Keratinocyte (primary cell): ENCODE results near the gene PLEKHG2. TPM values are rescaled to one million over a fixed set of nuclear protein-coding genes. Genes with fewer than 3 reads are reported as not detected.

ENCODE experiments used
- DNase-seq: peaks from one replicate; pipeline ENCODE4 v3.0.0-alpha.2; 2011; ENCODE audit warnings: low read depth, missing footprints, low spot score
- FAIRE-seq: peaks from 2 replicates; lab custom pipeline; 2011; peaks lifted over from hg19 to GRCh38; lab: Jason Lieb, UNC
- H2AFZ ChIP-seq: 2 replicates; pipeline ENCODE4 v1.6.0; 2012; ENCODE audit warnings: low read length, control low read depth, inconsistent platforms; ENCODE audit not compliant: control insufficient read depth
- H3K27ac ChIP-seq: 2 replicates; pipeline ENCODE4 v1.5.1; 2011; ENCODE audit warnings: low read length; ENCODE audit not compliant: control insufficient read depth, insufficient read depth
- H3K27me3 ChIP-seq: 3 replicates; pipeline ENCODE4 v1.6.0; 2011; ENCODE audit warnings: low read length; ENCODE audit not compliant: control insufficient read depth, insufficient read depth; ENCODE audit errors: extremely low read depth
- H3K36me3 ChIP-seq, 2 experiments: 2 replicates in 1 of 2; 3 replicates in 1 of 2; pipeline ENCODE4 v1.5.1; 2011; ENCODE audit warnings: low read length in 2 of 2, mild to moderate bottlenecking in 1 of 2; ENCODE audit not compliant: control insufficient read depth in 2 of 2, insufficient read depth in 2 of 2; ENCODE audit errors: extremely low read depth in 1 of 2
- H3K4me1 ChIP-seq: 3 replicates; pipeline ENCODE4 v1.5.1; 2011; ENCODE audit warnings: low read length; ENCODE audit not compliant: control insufficient read depth, insufficient read depth; ENCODE audit errors: extremely low read depth
- H3K4me2 ChIP-seq: 3 replicates; pipeline ENCODE4 v1.6.0; 2011; ENCODE audit warnings: low read depth, low read length; ENCODE audit not compliant: control insufficient read depth, insufficient read depth; ENCODE audit errors: extremely low read depth
- H3K4me3 ChIP-seq, 3 experiments: fragments of 200-600 bp in 1 of 3; sonication (generic) in 1 of 3; 2 replicates in 2 of 3; 3 replicates in 1 of 3; pipeline ENCODE4 v1.5.1; 2011 to 2016; ENCODE audit warnings: low read length in 3 of 3, mild to moderate bottlenecking in 3 of 3, control low read depth in 2 of 3, inconsistent platforms in 1 of 3, low read depth in 1 of 3, mixed read lengths in 1 of 3, mixed run types in 1 of 3, moderate library complexity in 1 of 3; ENCODE audit not compliant: control insufficient read depth in 2 of 3, insufficient read depth in 2 of 3; ENCODE audit errors: extremely low read depth in 1 of 3
- H3K79me2 ChIP-seq: 2 replicates; pipeline ENCODE4 v1.6.0; 2012; ENCODE audit warnings: low read length; ENCODE audit not compliant: control insufficient read depth, insufficient read depth
- H3K9ac ChIP-seq: 3 replicates; pipeline ENCODE4 v1.6.0; 2011; ENCODE audit warnings: low read length; ENCODE audit not compliant: control insufficient read depth, insufficient read depth; ENCODE audit errors: extremely low read depth
- H3K9me1 ChIP-seq: 3 replicates; pipeline ENCODE4 v1.6.0; 2011; ENCODE audit warnings: low read length; ENCODE audit not compliant: control insufficient read depth, insufficient read depth; ENCODE audit errors: extremely low read depth
- H3K9me3 ChIP-seq: 2 replicates; pipeline ENCODE4 v1.5.1; 2012; ENCODE audit warnings: low read depth, low read length; ENCODE audit not compliant: control insufficient read depth
- H4K20me1 ChIP-seq: 3 replicates; pipeline ENCODE4 v1.6.0; 2011; ENCODE audit warnings: low read length; ENCODE audit not compliant: control insufficient read depth, insufficient read depth; ENCODE audit errors: extremely low read depth
- EZH2 ChIP-seq: IDR thresholded peaks from one replicate; pipeline ENCODE4 v1.6.1; 2012; ENCODE audit warnings: inconsistent platforms, mild to moderate bottlenecking, low read length, moderate library complexity
- dilution Hi-C: fragments of 300-500 bp; cut with MboI; formaldehyde crosslinking; loops from one replicate; pipeline ENCODE4 v1.7.0; 2020; ENCODE audit warnings: low sequenced_read_pairs; ENCODE audit not compliant: extremely low pct_ligation_motif_present
- polyA plus RNA-seq, 5 experiments: library from polyadenylated mRNA; depleted of rRNA in 3 of 5; stranded (reverse) in 3 of 5; stranded (forward) in 1 of 5; unstranded in 1 of 5; fragments of >200 nt; gene quantifications; 1 replicate in 1 of 5; 2 replicates in 3 of 5; 3 replicates in 1 of 5; pipeline versions ENCODE4 v1.2.1 to v1.2.3, GENCODE V29; 2011 to 2012; ENCODE audit warnings: missing spikeins in 2 of 5, low read depth in 1 of 5, low replicate concordance in 1 of 5
- TF ChIP-seq, protein P1 (sequence below), 3 experiments: IDR thresholded peaks in 1 of 3; conservative IDR thresholded peaks in 1 of 3; optimal IDR thresholded peaks in 1 of 3; 2 replicates in 2 of 3; 3 replicates in 1 of 3; pipeline versions ENCODE3 to v1.5.1; 2011; ENCODE audit warnings: low read length in 3 of 3, mild to moderate bottlenecking in 3 of 3, moderate library complexity in 2 of 3, control low read depth in 1 of 3, inconsistent platforms in 1 of 3; ENCODE audit not compliant: insufficient read depth in 2 of 3; ENCODE audit errors: extremely low read depth in 1 of 3

The PLEKHG2 gene
- polyA plus RNA-seq, 1 donor (not counting 4 experiments of a cell fraction or from before 2014, with no cell fraction given) = 5.2 TPM

- H3K9me3 ChIP-seq = no peaks in the 10 kb centered on the region
- H3K79me2 ChIP-seq = no peaks in the 10 kb centered on the region
- H3K27ac ChIP-seq = peak overlapping the region; percentile 57
- H3K4me1 ChIP-seq = peaks cover 23% of the 10 kb centered on the region
- H3K4me2 ChIP-seq = peak overlapping the region; percentile 46
- H4K20me1 ChIP-seq = no peaks in the 10 kb centered on the region
- dilution Hi-C loops = no loop called here
- H3K36me3 ChIP-seq = peaks cover 11 to 35% of the 10 kb centered on the region in 2 experiments
- DNase-seq = no peak
- peaks cover 3% of the 10 kb centered on the region for H3K9me1 ChIP-seq
- peak overlapping the region; percentile 24 for H3K9ac ChIP-seq
- no peak overlapping the region for H3K4me3 ChIP-seq
- TF ChIP-seq, protein P1, sequence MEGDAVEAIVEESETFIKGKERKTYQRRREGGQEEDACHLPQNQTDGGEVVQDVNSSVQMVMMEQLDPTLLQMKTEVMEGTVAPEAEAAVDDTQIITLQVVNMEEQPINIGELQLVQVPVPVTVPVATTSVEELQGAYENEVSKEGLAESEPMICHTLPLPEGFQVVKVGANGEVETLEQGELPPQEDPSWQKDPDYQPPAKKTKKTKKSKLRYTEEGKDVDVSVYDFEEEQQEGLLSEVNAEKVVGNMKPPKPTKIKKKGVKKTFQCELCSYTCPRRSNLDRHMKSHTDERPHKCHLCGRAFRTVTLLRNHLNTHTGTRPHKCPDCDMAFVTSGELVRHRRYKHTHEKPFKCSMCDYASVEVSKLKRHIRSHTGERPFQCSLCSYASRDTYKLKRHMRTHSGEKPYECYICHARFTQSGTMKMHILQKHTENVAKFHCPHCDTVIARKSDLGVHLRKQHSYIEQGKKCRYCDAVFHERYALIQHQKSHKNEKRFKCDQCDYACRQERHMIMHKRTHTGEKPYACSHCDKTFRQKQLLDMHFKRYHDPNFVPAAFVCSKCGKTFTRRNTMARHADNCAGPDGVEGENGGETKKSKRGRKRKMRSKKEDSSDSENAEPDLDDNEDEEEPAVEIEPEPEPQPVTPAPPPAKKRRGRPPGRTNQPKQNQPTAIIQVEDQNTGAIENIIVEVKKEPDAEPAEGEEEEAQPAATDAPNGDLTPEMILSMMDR (optimal IDR thresholded peaks at IDR 0.05 in 1 of 3, IDR thresholded peaks at IDR 0.05 in 1 of 3, conservative IDR thresholded peaks at IDR 0.05 in 1 of 3; ENCODE audit: extremely low read depth in 1 of 3, insufficient read depth in 2 of 3, low read length in 3 of 3) = no peak
- no peak for TF ChIP-seq EZH2
- H2AFZ ChIP-seq = peak overlapping the region; percentile 2
- H3K27me3 ChIP-seq = no peaks in the 10 kb centered on the region
- peak; percentile 64 for FAIRE-seq
Observed at GRCh38 chr19:39362682-39363657, 49.5 kb upstream of the PLEKHG2 start.

DNA sequence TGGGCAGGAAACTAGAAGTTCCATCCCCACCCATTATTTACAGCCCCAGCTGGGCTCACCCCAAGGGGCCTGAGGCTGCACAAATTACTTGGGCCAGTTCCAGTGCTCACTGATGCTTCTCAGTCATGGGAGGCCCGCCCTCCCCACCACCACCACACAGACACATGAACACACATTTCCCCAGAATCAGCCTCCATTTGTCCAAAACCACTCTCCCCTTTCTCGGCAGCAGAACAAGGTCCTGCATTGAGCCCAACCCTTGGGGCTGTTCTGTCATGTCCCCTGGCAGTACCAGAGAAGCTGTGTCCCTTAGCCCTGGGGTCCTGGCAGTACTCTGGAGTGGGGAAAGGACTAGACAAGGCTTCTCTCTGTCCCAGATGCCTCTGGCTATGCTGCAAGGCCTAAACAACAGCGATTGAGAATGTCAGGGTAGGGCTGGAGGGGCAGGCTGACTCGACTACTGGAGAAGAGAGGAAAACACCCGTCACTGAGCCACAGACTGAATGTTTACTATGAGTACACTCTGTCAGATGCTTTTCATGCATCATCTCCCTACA, 48.5 kb upstream of the PLEKHG2 start:
- no peaks in the 10 kb centered on the region for H3K27me3 ChIP-seq
- peaks cover 3% of the 10 kb centered on the region for H3K9me1 ChIP-seq
- no peaks in the 10 kb centered on the region for H4K20me1 ChIP-seq
- TF ChIP-seq EZH2 = no peak
- TF ChIP-seq, protein P1 (optimal IDR thresholded peaks at IDR 0.05 in 1 of 3, IDR thresholded peaks at IDR 0.05 in 1 of 3, conservative IDR thresholded peaks at IDR 0.05 in 1 of 3; ENCODE audit: extremely low read depth in 1 of 3, insufficient read depth in 2 of 3, low read length in 3 of 3) = no peak
- no peaks in the 10 kb centered on the region for H3K79me2 ChIP-seq
- no peaks in the 10 kb centered on the region for H3K9me3 ChIP-seq
- dilution Hi-C loops = no loop called here
- peaks cover 23% of the 10 kb centered on the region for H3K4me1 ChIP-seq
- no peak overlapping the region for H3K9ac ChIP-seq
- FAIRE-seq (no peak), DNase-seq (no peak)
- peaks cover 15 to 30% of the 10 kb centered on the region in 2 experiments for H3K36me3 ChIP-seq
- peak overlapping the region; percentile 46 for H3K27ac ChIP-seq
- H3K4me3 ChIP-seq = no peak overlapping the region
- H2AFZ ChIP-seq = no peak overlapping the region
- H3K4me2 ChIP-seq = no peak overlapping the region
